HG02884 (cell line): Measurements from ENCODE around the gene CARS1.
A peak's percentile ranks its signal among the peaks of the same experiment; 100 is the strongest.

Source experiments
- ATAC-seq: cut with Tn5 transposase; IDR thresholded peaks from one replicate; pipeline ENCODE4 v1.9.1; 2021; ENCODE audit warnings: mild to moderate bottlenecking, moderate library complexity; ENCODE audit not compliant: unreplicated experiment

CARS1 gene

GRCh38 chr11:3041699-3042441 lies 15.4 kb downstream of the CARS1 start:
- no peak for ATAC-seq

- no peak for ATAC-seq
Measured at GRCh38 chr11:3040881-3041280, 16.3 kb downstream of the CARS1 start.

- ATAC-seq: no peak
Measured at GRCh38 chr11:3037945-3038271, 19.3 kb downstream of the CARS1 start.

- ATAC-seq: no peak
Measured at GRCh38 chr11:3037040-3037944, 19.9 kb downstream of the CARS1 start.

GRCh38 chr11:3036419-3036818 lies 20.8 kb downstream of the CARS1 start:
- ATAC-seq: no peak

- no peak for ATAC-seq
Measured at GRCh38 chr11:3035333-3035732, 21.9 kb downstream of the CARS1 start.

- no peak for ATAC-seq
Measured at GRCh38 chr11:3030289-3031070, 26.7 kb downstream of the CARS1 start.

- ATAC-seq: no peak
Measured at GRCh38 chr11:3028813-3029212, 28.4 kb downstream of the CARS1 start.

GRCh38 chr11:3026803-3027202 lies 30.4 kb downstream of the CARS1 start:
- ATAC-seq: no peak

- ATAC-seq: no peak
Measured at GRCh38 chr11:3022982-3023381, 34.2 kb downstream of the CARS1 start.

- ATAC-seq: peak; percentile 62
Measured at GRCh38 chr11:3022300-3022967, 34.8 kb downstream of the CARS1 start.

GRCh38 chr11:3021125-3021524 lies 36.1 kb downstream of the CARS1 start:
- no peak for ATAC-seq

GRCh38 chr11:3020011-3020410 lies 37.2 kb downstream of the CARS1 start:
- no peak for ATAC-seq

- no peak for ATAC-seq
Measured at GRCh38 chr11:3018596-3018995, 38.6 kb downstream of the CARS1 start.

- ATAC-seq: no peak
Measured at GRCh38 chr11:3016861-3017260, 40.4 kb downstream of the CARS1 start.

GRCh38 chr11:3015796-3016195 lies 41.4 kb downstream of the CARS1 start:
- ATAC-seq: no peak

- ATAC-seq: no peak
Measured at GRCh38 chr11:3014943-3015342, 42.3 kb downstream of the CARS1 start.

GRCh38 chr11:3014057-3014938 lies 42.9 kb downstream of the CARS1 start:
- no peak for ATAC-seq

- ATAC-seq: no peak
Measured at GRCh38 chr11:3011891-3012885, 45.0 kb downstream of the CARS1 start.
